ENCODE data around the gene ACSL6.

ACSL6 gene

DNA sequence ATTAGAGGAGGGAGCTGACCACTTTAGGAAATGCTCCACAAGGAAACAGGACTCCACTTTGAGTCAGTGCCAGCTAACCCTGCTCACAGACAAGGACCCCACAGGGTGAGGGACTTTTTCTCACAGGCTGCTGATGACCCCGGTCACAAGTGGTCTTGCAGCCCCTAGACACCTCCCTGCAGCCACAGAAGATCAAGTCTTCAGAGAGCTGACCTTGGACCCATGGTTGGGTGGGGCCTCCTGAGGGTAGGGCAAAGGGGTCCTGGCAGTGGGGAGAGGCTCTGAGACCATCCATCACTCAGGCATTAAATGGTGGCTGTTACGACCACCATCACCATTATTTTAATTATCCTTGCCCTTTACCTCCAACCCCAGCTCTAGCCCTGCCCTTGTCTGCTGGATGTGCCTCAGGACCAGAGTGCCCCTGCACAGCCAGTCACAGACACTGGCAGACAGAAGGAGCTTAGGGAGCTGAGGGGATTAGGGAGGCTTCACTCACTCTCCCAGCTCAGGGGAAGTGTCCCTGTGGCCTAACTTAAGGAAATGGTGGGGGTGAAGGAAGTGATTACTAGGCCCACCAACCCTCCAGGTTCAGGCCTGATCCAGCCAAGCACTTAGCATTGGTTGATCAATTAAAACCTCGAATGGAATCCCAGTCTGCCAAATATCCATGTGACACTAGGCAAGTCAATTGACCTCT, 1.6 kb downstream of the ACSL6 start:
- H3K4me1 ChIP-seq (ENCODE audit: control insufficient read depth, insufficient read depth, low read depth, low read length): peaks cover 11% of the 10 kb centered on the region
- H2AFZ ChIP-seq (ENCODE audit: low read depth, low read length): no peak overlapping the region
- H3K79me1 ChIP-seq (replicated peaks; ENCODE audit: low read length, poor library complexity, severe bottlenecking): no peaks in the 10 kb centered on the region
- H3K4ac ChIP-seq (ENCODE audit: low read depth in 1 of 2, low read length in 2 of 2): no peak overlapping the region
- no peak overlapping the region for H3K4me3 ChIP-seq (ENCODE audit: insufficient read depth in 1 of 2, low read depth in 1 of 2, low read length in 2 of 2)
- no peak overlapping the region for H2AK5ac ChIP-seq (ENCODE audit: low read length, severe bottlenecking)
- no peaks in the 10 kb centered on the region for H3K36me3 ChIP-seq (ENCODE audit: control insufficient read depth in 1 of 2, insufficient read depth in 2 of 2, low read depth in 1 of 2, low read length in 2 of 2)
- H4K8ac ChIP-seq (ENCODE audit: low read length): no peak overlapping the region
- H2BK120ac ChIP-seq (ENCODE audit: low read depth, low read length): no peak overlapping the region
- no peak overlapping the region for H3K4me2 ChIP-seq (ENCODE audit: low read length, poor library complexity, severe bottlenecking)
- H2BK5ac ChIP-seq (ENCODE audit: low read depth, low read length, poor library complexity, severe bottlenecking): no peak overlapping the region
- no peak overlapping the region for H3K14ac ChIP-seq (ENCODE audit: low read length in 2 of 2)
- DNase-seq: no peak
- H2BK15ac ChIP-seq (ENCODE audit: low read depth, poor library complexity, severe bottlenecking): no peak overlapping the region
- no peak overlapping the region for H3K9ac ChIP-seq (ENCODE audit: low read length)
- no peak overlapping the region for H3K27ac ChIP-seq (ENCODE audit: low read length, poor library complexity, severe bottlenecking)
- no peak overlapping the region for H2BK12ac ChIP-seq (ENCODE audit: low read length in 2 of 2)
- H3K9me3 ChIP-seq (ENCODE audit: control insufficient read depth, low read length): no peaks in the 10 kb centered on the region
- no peak overlapping the region for H3K23ac ChIP-seq (ENCODE audit: low read length in 2 of 2)
- 47% methylated on average over 3 of the region's 3 CpGs for WGBS
- H3K27me3 ChIP-seq (ENCODE audit: control insufficient read depth in 1 of 2, insufficient read depth in 1 of 2, low read length in 2 of 2): peaks cover 61 to 64% of the 10 kb centered on the region in 2 experiments
- H3K18ac ChIP-seq (ENCODE audit: low read depth in 1 of 2, low read length in 2 of 2): no peak overlapping the region
- H4K91ac ChIP-seq (ENCODE audit: low read length): no peak overlapping the region

DNA sequence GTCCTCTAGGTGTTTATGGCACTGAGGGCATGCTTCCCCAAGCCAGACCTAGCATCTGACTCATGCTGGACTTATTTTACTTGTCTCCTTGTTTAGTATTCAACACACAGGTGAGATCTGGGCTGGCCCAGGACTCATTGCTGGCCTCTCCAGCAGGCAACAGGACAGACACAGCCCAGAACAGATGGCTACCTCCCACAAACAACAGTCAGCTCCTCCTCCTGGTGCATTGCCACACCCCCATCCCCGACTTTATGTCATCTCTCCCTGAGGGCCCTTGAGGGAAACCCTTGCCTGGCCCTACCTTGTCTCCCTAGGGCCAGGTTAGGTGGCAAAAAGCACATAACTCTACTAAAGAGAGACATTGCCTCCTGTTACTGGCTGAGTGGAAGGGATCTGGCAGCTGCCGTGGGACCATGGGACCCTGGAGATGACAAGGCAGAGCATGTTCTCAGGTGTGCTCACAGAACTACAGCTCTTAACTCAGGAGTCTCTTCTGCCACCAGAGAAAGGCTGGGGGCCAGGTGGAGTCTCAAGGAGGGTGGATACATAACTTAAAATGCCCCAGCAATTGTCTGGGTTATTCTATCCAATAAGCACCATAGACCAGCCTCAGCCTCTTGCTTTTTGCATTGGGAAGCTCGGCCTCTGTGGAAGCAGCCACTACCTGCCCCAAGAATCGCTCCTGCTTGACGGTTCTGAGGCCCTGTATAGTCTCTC, 2.3 kb downstream of the ACSL6 start:
- H2AK5ac ChIP-seq (ENCODE audit: low read length, severe bottlenecking): no peak overlapping the region
- no peak overlapping the region for H4K91ac ChIP-seq (ENCODE audit: low read length)
- WGBS: 59% methylated on average over 5 of the region's 5 CpGs
- no peak overlapping the region for H2BK12ac ChIP-seq (ENCODE audit: low read length in 2 of 2)
- no peak overlapping the region for H3K4me2 ChIP-seq (ENCODE audit: low read length, poor library complexity, severe bottlenecking)
- no peak overlapping the region for H4K8ac ChIP-seq (ENCODE audit: low read length)
- no peak overlapping the region for H3K23ac ChIP-seq (ENCODE audit: low read length in 2 of 2)
- no peaks in the 10 kb centered on the region for H3K79me1 ChIP-seq (replicated peaks; ENCODE audit: low read length, poor library complexity, severe bottlenecking)
- H3K9ac ChIP-seq (ENCODE audit: low read length): no peak overlapping the region
- H3K4me3 ChIP-seq (ENCODE audit: insufficient read depth in 1 of 2, low read depth in 1 of 2, low read length in 2 of 2): no peak overlapping the region
- no peak overlapping the region for H2BK120ac ChIP-seq (ENCODE audit: low read depth, low read length)
- no peak overlapping the region for H2BK15ac ChIP-seq (ENCODE audit: low read depth, poor library complexity, severe bottlenecking)
- H2AFZ ChIP-seq (ENCODE audit: low read depth, low read length): no peak overlapping the region
- H3K9me3 ChIP-seq (ENCODE audit: control insufficient read depth, low read length): no peaks in the 10 kb centered on the region
- H2BK5ac ChIP-seq (ENCODE audit: low read depth, low read length, poor library complexity, severe bottlenecking): no peak overlapping the region
- no peak overlapping the region for H3K14ac ChIP-seq (ENCODE audit: low read length in 2 of 2)
- no peak for DNase-seq
- H3K4me1 ChIP-seq (ENCODE audit: control insufficient read depth, insufficient read depth, low read depth, low read length): peaks cover 11% of the 10 kb centered on the region
- peaks cover 56 to 63% of the 10 kb centered on the region in 2 experiments for H3K27me3 ChIP-seq (ENCODE audit: control insufficient read depth in 1 of 2, insufficient read depth in 1 of 2, low read length in 2 of 2)
- H3K18ac ChIP-seq (ENCODE audit: low read depth in 1 of 2, low read length in 2 of 2): no peak overlapping the region
- H3K4ac ChIP-seq (ENCODE audit: low read depth in 1 of 2, low read length in 2 of 2): no peak overlapping the region
- H3K36me3 ChIP-seq (ENCODE audit: control insufficient read depth in 1 of 2, insufficient read depth in 2 of 2, low read depth in 1 of 2, low read length in 2 of 2): no peaks in the 10 kb centered on the region
- H3K27ac ChIP-seq (ENCODE audit: low read length, poor library complexity, severe bottlenecking): no peak overlapping the region

DNA sequence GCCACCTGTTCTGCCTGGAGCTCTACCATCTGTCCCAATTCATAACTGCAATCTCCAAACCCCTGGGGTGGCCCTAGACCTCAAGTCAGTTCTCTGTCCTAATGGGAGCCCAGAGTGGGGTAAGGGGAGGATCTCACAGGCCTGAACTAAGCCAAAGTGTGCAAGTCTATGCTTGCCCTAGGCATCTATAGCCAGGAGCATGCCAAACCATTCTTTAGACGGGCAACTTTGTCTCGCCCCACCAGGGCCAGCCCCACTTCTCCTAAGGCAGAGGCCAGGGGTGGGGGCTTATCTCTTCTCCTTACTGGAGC, 3.3 kb downstream of the ACSL6 start:
- Histone ChIP-seq H3K27me3 (ENCODE audit: control insufficient read depth in 1 of 2, insufficient read depth in 1 of 2, low read length in 2 of 2) (peaks cover 49 to 62% of the 10 kb centered on the region in 2 experiments), H2BK15ac (ENCODE audit: low read depth, poor library complexity, severe bottlenecking) (no peak overlapping the region), H3K4me3 (ENCODE audit: insufficient read depth in 1 of 2, low read depth in 1 of 2, low read length in 2 of 2) (no peak overlapping the region), H4K8ac (ENCODE audit: low read length) (no peak overlapping the region), H3K14ac (ENCODE audit: low read length in 2 of 2) (no peak overlapping the region), H3K27ac (ENCODE audit: low read length, poor library complexity, severe bottlenecking) (no peak overlapping the region), H2AK5ac (ENCODE audit: low read length, severe bottlenecking) (no peak overlapping the region), H3K18ac (ENCODE audit: low read depth in 1 of 2, low read length in 2 of 2) (no peak overlapping the region), H2BK120ac (ENCODE audit: low read depth, low read length) (no peak overlapping the region), H3K4ac (ENCODE audit: low read depth in 1 of 2, low read length in 2 of 2) (no peak overlapping the region), H3K4me2 (ENCODE audit: low read length, poor library complexity, severe bottlenecking) (no peak overlapping the region), H2BK5ac (ENCODE audit: low read depth, low read length, poor library complexity, severe bottlenecking) (no peak overlapping the region), H2AFZ (ENCODE audit: low read depth, low read length) (no peak overlapping the region), H4K91ac (ENCODE audit: low read length) (no peak overlapping the region), H3K79me1 (replicated peaks; ENCODE audit: low read length, poor library complexity, severe bottlenecking) (no peaks in the 10 kb centered on the region), H3K4me1 (ENCODE audit: control insufficient read depth, insufficient read depth, low read depth, low read length) (peaks cover 11% of the 10 kb centered on the region), H3K36me3 (ENCODE audit: control insufficient read depth in 1 of 2, insufficient read depth in 2 of 2, low read depth in 1 of 2, low read length in 2 of 2) (no peaks in the 10 kb centered on the region), H2BK12ac (ENCODE audit: low read length in 2 of 2) (no peak overlapping the region), H3K9ac (ENCODE audit: low read length) (no peak overlapping the region), H3K9me3 (ENCODE audit: control insufficient read depth, low read length) (no peaks in the 10 kb centered on the region), H3K23ac (ENCODE audit: low read length in 2 of 2) (no peak overlapping the region)
- no peak for DNase-seq
- WGBS: 63% methylated on average over 2 of the region's 2 CpGs

DNA sequence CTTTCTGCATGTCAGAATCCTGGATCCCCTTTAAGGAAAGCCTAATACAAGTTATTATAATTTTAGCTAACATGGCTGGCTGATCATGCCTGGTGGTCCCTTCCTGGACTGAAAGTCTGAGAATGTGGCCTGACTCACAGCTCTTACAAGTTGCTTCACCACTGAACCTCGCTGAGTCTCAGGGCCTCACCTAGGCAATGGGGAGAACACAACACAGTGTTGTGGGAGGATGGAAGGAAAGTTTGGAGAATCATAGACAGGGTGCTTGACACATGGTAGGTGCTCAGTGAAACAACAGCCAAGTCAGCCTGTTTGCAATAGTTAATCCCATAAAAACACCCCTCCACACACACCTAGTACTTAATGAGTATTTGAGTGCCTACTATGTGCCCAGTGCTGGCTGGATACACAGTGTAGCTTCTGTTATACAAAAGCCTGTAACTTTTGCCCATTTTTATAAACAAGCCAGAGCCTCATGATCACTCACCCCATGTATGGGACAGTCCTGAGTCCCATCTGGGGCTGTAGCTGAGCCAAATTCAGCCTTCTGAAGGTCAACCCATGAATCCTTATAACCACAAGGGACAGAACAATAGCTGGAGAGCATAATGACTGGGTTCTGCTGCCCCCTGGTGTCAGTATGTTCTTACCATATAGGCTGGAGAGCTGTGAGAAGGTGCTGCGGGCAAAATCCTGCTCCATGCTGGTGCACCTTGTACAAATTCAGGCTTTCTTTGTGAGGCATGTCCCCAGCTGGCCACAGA, 3.9 kb downstream of the ACSL6 start:
- Histone ChIP-seq H3K18ac (ENCODE audit: low read depth in 1 of 2, low read length in 2 of 2) (no peak overlapping the region), H4K8ac (ENCODE audit: low read length) (no peak overlapping the region), H3K4ac (ENCODE audit: low read depth in 1 of 2, low read length in 2 of 2) (no peak overlapping the region), H3K27ac (ENCODE audit: low read length, poor library complexity, severe bottlenecking) (no peak overlapping the region), H2AK5ac (ENCODE audit: low read length, severe bottlenecking) (no peak overlapping the region), H3K36me3 (ENCODE audit: control insufficient read depth in 1 of 2, insufficient read depth in 2 of 2, low read depth in 1 of 2, low read length in 2 of 2) (no peaks in the 10 kb centered on the region), H2AFZ (ENCODE audit: low read depth, low read length) (no peak overlapping the region), H3K4me2 (ENCODE audit: low read length, poor library complexity, severe bottlenecking) (no peak overlapping the region), H2BK120ac (ENCODE audit: low read depth, low read length) (no peak overlapping the region), H2BK15ac (ENCODE audit: low read depth, poor library complexity, severe bottlenecking) (no peak overlapping the region), H3K79me1 (replicated peaks; ENCODE audit: low read length, poor library complexity, severe bottlenecking) (no peaks in the 10 kb centered on the region), H2BK12ac (ENCODE audit: low read length in 2 of 2) (no peak overlapping the region), H2BK5ac (ENCODE audit: low read depth, low read length, poor library complexity, severe bottlenecking) (no peak overlapping the region), H3K27me3 (ENCODE audit: control insufficient read depth in 1 of 2, insufficient read depth in 1 of 2, low read length in 2 of 2) (peaks cover 43 to 60% of the 10 kb centered on the region in 2 experiments), H3K9ac (ENCODE audit: low read length) (no peak overlapping the region), H3K9me3 (ENCODE audit: control insufficient read depth, low read length) (no peaks in the 10 kb centered on the region), H3K4me1 (ENCODE audit: control insufficient read depth, insufficient read depth, low read depth, low read length) (peaks cover 11% of the 10 kb centered on the region), H4K91ac (ENCODE audit: low read length) (no peak overlapping the region), H3K23ac (ENCODE audit: low read length in 2 of 2) (no peak overlapping the region), H3K4me3 (ENCODE audit: insufficient read depth in 1 of 2, low read depth in 1 of 2, low read length in 2 of 2) (no peak overlapping the region), H3K14ac (ENCODE audit: low read length in 2 of 2) (no peak overlapping the region)
- peak; percentile 76 for DNase-seq
- 48% methylated on average over 2 of the region's 2 CpGs for WGBS

Data from mesenchymal stem cell (in vitro differentiated cells and primary cell).